GM19099 (cell line): Measurements from ENCODE around the gene DNAJC22.

ENCODE experiments used
- POLR2A ChIP-seq: IDR thresholded peaks from 3 replicates; pipeline ENCODE4 v1.6.1; 2011; ENCODE audit warnings: low read depth; ENCODE audit not compliant: insufficient read length; ENCODE audit errors: extremely low read depth

Gene DNAJC22

DNA sequence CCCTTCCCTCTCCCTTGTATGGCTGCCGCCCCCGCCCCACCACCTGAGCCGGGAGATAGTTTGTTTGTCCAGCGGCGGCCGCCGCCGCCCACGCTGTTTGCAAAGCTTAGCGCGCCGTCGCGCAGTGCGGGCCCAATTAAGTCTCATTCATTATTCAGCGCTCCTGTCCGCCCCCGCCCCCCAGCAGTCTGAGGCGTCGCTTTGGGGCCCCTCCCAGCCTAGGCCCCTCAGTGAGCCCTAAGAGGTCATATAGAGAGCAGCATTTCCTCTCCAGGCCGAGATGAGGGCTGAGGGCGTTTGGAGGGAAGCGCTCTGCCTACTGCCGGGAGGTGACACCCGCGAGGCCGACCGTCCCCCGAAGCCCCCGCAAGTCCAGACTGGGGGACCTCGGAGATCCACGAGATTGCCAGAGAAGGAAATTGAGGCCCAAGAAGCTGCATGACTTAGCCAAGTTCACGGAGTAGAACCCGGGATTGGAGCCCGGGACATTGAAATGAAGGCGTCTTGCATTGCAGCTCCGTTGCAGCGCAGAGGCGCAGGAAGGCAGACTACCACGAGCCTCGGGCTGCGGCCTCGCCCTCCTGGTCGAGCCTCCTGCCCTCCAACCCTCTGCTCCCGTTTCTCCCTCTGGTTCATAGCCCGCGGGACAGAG lies at the start of gene DNAJC22:
DNAJC22 (plus strand) TSS at position 230 of the 652 bp plus-strand sequence. CDS start 1,985 bp downstream, outside the sequence.
- TF ChIP-seq POLR2A = no peak

DNA sequence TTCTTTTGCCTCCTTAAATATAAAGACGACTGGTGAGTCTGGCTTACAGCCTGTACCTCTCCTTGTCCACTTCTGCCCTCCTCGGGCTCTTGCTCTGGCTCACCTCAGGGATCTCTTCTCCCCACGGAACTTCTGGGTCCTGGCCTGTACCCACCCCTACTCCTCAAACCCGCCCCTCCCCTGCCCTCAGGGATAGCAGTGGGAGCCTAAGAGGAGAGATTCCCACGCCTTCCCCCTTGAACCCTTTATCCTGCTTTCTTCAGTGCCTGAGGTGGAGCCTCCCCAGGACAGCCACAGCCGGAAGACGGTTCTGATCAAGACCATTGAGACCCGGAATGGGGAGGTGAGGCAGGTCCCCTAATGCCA lies 49.0 kb upstream of the DNAJC22 start:
- TF ChIP-seq POLR2A = no peak

DNA sequence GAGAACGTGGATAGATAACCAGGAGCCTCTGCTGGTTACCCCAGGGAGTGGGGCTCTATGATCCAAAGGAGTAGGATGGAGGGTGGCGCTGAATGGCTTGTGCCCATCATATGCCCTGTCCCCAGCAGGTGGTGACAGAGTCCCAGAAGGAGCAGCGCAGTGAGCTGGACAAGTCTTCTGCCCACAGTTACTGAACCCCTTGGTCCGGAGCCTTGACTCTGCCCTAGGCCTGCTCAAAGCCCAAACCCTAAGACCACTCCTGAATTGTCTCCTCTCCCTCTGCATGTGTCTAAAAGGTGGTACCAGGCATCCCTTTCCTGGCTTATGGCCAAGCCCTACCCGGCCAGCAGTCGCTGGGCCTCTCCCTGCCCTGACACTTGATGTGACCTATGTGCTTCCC lies 48.5 kb upstream of the DNAJC22 start:
- no peak for TF ChIP-seq POLR2A

DNA sequence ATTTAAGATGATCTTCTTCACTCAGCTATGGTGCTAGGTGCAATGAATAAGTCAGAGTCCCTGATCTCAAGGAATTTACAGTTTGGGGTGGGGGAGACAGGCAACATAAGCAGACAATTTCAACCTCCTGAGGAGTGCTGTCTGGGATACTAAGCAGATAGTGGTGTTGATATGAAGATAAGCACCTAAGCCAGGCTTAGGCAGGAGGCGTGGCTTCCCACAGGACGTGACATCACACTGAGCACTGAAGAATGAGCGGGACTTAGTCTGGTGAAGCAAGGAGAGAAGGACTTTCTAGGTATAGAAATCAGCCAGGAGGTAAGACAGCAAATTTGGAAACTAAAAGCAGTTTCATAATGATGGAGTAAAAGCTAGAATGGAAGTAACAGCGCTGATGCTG lies 44.9 kb upstream of the DNAJC22 start:
- TF ChIP-seq POLR2A = no peak

DNA sequence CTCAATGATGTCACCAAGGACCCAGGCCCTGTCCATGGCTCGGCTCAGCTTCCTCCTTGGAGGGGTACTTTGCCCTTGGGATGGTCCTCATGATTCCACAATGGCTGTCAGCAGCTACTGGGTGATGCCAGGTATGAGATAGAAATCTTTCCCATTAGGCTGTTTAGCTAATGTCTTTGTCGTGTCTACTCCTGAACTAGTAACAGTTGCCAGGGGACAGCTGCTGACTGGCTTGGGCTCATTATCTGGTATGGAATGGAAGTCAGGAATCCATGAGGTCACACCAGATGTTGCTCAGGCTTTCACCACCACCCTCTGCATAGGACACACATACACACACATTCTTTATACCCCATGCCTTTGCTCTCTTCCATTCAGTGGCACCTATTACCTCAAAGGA lies 42.5 kb upstream of the DNAJC22 start:
- no peak for TF ChIP-seq POLR2A

DNA sequence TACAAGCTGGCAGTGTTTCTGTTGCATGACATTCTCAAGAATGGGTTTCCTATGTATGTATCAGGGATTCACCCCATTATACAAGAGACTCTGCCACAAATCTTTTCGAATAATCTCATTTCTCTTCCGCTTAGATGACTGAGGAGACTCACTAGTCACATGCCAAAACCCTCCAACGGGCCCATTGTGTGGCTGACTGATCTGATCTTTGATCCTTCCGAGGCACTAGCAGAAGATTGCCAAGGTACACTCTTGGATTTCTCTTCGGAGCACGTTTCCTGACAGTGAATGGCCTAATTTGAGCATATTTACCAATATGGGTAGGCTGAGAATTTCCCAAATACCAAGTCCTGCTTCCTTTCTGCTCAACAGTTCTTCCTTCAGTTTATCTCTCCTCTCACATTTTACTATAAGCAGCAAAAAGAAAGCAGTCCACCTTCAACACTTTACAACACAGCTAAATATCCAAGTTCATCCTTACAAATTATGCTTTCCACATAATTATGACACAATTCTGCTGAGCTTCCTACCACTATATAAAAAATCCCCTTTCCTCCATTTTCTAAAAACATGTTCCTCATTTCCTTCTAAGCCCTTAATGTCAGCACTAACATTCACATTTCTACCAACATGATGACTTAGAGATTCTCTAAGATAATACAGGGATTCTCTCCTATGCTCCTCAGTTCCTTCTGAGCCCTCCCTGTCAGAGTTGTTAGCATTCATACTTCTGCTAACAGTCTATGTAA lies 40.8 kb upstream of the DNAJC22 start:
- TF ChIP-seq POLR2A = no peak

DNA sequence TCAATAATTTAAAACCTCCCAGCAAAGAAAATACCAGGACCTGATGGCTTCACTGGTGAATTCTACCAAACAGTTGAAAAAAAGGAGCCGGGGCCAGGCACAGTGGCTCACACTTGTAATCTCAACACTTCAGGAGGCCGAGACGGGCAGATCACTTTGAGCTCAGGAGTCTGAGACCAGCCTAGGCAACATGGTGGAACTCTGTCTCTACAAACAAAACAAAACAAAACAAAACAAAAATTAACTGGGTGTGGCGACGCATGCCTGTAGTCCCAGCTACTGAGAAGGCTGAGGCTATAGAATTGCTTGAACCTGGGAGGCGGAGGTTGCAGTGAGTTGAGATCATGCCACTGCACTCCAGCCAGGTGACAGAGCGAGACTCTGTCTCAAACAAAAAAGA lies 37.3 kb upstream of the DNAJC22 start:
- TF ChIP-seq POLR2A = no peak

DNA sequence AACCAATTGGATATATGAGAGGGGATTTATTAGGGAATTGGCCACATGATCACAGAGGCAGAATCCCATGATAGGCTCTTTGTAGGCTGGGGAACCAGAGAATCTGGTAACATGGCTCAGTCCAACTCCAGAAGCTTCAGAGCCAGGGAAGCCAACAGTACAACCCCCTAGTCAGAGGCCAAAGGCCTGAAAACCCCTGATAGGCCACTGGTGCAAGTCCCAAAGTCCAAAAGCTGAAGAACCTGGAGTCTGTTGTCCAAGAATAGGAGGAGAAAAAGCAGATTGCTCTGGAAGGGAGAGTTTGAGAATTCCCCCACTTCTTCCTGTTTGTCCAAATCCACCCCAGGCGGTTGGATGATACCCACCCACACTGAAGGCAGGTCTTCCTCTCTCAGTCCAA lies 31.9 kb upstream of the DNAJC22 start:
- TF ChIP-seq POLR2A = no peak

DNA sequence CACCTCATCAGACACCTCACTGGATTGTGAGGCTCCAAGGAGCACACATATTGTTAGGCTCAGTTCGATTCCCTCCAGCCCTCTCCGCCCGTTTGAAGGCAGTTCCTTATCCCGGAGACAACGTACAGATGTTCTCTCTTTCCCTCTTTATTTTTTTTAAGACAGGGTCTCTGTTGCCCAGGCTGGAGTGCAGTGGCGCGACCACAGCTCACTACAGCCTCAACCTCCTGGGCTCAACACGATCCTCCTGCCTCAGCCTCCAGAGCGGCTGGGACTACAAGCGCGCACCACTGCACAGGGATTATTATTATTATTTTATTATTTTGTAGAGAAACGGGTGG lies 24.4 kb upstream of the DNAJC22 start:
- no peak for TF ChIP-seq POLR2A

DNA sequence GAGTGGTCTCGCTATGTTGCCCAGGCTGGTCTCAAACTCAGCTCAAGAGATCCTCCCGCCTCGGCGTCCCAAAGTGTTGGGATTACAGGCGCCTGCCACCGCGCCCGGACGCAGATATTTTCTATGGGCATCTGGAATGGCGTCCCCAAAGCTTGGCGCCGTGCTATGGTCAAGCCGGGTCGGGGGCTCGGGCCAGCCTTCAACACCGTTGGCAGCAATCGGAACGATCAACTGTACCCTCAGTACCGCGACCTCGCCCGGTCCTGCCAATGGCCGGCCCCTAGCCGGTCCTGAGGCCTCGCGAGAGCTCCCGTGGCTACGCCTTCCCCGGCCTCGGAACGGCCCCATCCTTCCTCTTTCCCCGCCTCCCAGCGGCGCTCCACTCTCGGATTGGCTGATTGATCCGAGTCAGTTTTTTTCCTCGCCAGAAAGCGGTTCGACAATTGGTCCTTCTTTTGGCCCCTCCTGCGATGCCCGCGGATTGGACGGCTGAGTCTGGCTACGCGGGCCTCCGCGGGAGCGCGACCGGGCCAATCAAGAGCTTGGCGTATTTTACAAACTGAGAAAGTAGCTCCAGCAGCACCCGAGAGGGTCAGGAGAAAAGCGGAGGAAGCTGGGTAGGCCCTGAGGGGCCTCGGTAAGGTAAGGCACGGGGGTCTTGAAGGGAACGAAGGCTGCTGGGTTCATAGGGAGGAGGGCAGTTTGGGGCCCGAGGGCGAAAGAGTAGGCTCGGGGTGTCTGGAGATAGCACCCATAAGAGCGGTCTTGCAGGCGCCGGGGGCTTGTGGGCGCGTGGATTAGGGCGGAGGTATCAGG lies 23.8 kb upstream of the DNAJC22 start, which contains the start of gene TROAP:
TROAP (plus strand) TSS at position 548 of the 816 bp plus-strand sequence. CDS start 354 bp downstream, outside the sequence.
- TF ChIP-seq POLR2A = peak; percentile 83

DNA sequence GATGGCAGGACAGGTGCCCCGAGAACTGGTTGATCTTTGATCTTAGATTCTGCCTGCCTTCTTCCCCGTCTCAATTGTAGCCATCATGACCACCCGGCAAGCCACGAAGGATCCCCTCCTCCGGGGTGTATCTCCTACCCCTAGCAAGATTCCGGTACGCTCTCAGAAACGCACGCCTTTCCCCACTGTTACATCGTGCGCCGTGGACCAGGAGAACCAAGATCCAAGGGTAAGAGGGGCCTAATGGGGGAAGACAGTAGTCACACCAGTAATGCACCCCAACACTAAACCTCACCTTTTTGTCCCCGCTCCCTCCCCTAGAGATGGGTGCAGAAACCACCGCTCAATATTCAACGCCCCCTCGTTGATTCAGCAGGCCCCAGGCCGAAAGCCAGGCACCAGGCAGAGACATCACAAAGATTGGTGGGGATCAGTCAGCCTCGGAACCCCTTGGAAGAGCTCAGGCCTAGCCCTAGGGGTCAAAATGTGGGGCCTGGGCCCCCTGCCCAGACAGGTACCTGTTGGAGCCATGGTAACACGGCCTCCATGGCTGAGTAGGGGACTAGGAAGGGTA lies 23.1 kb upstream of the DNAJC22 start:
- no peak for TF ChIP-seq POLR2A

DNA sequence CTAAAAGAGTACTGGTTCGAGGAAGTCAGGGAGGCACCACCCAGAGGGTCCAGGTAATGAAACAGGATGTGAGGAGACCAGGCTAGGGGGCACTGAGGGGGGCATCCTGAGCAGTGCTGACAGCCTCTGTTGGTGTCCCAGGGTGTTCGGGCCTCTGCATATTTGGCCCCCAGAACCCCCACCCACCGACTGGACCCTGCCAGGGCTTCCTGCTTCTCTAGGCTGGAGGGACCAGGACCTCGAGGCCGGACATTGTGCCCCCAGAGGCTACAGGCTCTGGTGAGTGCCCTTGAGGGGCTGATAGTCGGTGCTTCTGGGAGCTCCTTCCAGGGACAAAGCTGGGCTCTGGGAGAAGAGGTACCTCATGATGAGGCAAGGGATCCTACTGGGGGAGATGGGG lies 21.1 kb upstream of the DNAJC22 start:
- TF ChIP-seq POLR2A = peak; percentile 19

DNA sequence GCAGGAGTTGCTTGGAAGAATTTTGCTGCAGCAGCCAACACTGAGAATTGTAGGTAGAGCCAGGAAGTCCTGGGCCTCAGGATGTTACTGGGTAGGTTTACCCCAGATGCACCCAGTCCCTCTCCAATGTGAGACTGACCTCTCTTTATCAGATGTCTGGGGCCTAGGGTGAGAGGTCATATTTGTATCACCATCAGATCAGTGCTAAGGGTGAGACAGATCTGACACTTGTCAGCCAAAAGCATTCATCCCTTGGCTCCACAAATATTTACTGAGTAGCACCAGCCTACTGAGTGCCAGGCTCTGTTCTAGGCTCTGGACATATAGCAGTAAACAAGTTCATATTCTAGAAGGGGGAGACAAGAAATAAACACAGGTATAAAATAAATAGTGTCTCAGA lies 19.3 kb upstream of the DNAJC22 start:
- no peak for TF ChIP-seq POLR2A

DNA sequence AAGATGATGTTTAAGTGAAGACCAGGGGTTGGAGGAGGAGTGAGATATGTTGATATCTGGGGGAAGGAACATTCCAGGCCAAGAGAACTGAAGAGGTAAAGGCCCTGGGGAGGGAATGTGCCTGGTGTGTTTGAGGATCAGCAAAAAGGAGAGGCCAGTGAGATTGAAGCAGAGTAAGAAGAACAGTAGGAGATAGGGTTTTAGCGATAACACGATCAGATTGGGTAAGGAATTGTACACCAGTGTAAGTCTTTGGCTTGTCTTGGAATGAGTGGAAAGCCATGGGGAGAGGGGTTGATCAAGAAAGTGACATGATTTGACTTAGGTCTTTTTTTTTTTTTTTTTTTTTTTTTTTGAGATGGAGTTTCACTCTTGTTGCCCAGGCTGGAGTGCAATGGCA lies 18.8 kb upstream of the DNAJC22 start:
- no peak for TF ChIP-seq POLR2A

DNA sequence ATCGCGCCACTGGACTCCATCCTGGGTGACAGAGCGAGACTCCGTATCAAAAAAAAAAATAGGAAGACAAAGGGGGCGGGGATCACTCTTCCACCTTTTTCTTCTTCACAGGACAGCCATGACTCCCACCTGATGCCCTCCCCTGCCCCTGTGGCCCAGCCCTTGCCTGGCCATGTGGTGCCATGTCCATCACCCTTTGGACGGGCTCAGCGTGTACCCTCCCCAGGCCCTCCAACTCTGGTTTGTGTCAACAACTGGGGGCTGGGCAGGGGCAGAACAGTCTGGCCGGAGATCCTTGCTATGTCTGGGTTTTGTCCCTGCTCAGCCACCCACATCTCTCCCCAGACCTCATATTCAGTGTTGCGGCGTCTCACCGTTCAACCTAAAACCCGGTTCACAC lies 17.9 kb upstream of the DNAJC22 start:
- no peak for TF ChIP-seq POLR2A
